ENCODE results near the gene MYLK4.

DNA sequence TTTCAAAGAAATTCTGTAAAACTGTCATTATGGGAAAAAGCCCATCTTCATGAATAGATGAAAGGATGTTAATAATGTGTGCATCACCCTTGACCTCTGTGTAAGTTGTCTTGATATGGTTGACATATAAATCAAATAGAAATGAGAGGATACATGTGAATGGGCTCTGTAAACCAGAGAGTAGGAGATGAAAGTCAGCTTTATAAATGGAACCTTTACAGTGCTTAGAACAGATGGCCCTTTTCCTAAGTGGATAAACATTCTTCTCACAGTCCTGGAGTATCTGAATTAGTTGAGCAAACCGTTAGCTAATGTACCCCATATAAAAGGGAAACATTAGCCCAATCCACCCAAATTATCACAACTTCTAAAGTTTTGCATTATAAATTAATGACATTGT is 57.5 kb downstream of the MYLK4 start:
- TF ChIP-seq, protein P1, sequence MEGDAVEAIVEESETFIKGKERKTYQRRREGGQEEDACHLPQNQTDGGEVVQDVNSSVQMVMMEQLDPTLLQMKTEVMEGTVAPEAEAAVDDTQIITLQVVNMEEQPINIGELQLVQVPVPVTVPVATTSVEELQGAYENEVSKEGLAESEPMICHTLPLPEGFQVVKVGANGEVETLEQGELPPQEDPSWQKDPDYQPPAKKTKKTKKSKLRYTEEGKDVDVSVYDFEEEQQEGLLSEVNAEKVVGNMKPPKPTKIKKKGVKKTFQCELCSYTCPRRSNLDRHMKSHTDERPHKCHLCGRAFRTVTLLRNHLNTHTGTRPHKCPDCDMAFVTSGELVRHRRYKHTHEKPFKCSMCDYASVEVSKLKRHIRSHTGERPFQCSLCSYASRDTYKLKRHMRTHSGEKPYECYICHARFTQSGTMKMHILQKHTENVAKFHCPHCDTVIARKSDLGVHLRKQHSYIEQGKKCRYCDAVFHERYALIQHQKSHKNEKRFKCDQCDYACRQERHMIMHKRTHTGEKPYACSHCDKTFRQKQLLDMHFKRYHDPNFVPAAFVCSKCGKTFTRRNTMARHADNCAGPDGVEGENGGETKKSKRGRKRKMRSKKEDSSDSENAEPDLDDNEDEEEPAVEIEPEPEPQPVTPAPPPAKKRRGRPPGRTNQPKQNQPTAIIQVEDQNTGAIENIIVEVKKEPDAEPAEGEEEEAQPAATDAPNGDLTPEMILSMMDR (IDR thresholded peaks at IDR 0.05), result no peak
- no peak for TF ChIP-seq EP300 (IDR thresholded peaks at IDR 0.05)
